Measurements from ENCODE around the gene CENPO. TPM values are rescaled to one million over a fixed set of nuclear protein-coding genes. Genes with fewer than 3 reads are reported as not detected.

CENPO gene
- total and polyA plus RNA-seq, 2 of the 4 experiments (the other 2 are of a cell fraction), result 20.1 to 27.2 TPM

GRCh38 chr2:24853996-24854395 lies 60.8 kb downstream of the CENPO start:
- Histone ChIP-seq H4K5ac (ENCODE audit: low read depth, low read length) (no peak overlapping the region), H3K4me1 (ENCODE audit: control insufficient read depth, insufficient read depth, low read length) (peaks cover 28% of the 10 kb centered on the region), H3K23ac (ENCODE audit: low read depth, low read length) (no peak overlapping the region), H2AFZ (replicated peaks; ENCODE audit: low read length, poor library complexity) (no peak overlapping the region), H4K20me1 (ENCODE audit: insufficient read depth, low read length) (no peaks in the 10 kb centered on the region), H3K9ac (ENCODE audit: low read depth, low read length) (no peak overlapping the region), H3K4me3 (ENCODE audit: insufficient read depth, low read depth, low read length) (no peak overlapping the region), H3K27ac (ENCODE audit: insufficient read depth, low read length) (no peak overlapping the region), H2BK5ac (ENCODE audit: low read depth, low read length, poor library complexity, severe bottlenecking) (no peak overlapping the region), H3K14ac (replicated peaks; ENCODE audit: low read depth, low read length) (0 out of 2 replicates have a peak overlapping the region, but pooled peaks have one; percentile 44), H4K91ac (ENCODE audit: insufficient read depth, low read depth, low read length) (no peak overlapping the region), H2BK20ac (ENCODE audit: low read depth, low read length) (no peak overlapping the region), H3K4me2 (ENCODE audit: low read depth, low read length) (no peak overlapping the region), H3K9me3 (ENCODE audit: control insufficient read depth, insufficient read depth, low read length) (no peaks in the 10 kb centered on the region), H3K36me3 (ENCODE audit: control insufficient read depth, insufficient read depth, low read length) (no peaks in the 10 kb centered on the region; the same call in 1 of the 2 replicates), H2BK120ac (ENCODE audit: low read depth, low read length) (no peak overlapping the region), H4K8ac (ENCODE audit: low read depth in 2 of 2, low read length in 2 of 2) (no peak overlapping the region), H2BK15ac (ENCODE audit: low read depth, low read length) (no peak overlapping the region), H3K56ac (ENCODE audit: extremely low read depth, insufficient read depth, low read length) (no peak overlapping the region), H3K18ac (ENCODE audit: low read depth, low read length) (no peak overlapping the region), H2AK5ac (ENCODE audit: low read depth, low read length) (no peak overlapping the region), H3K4ac (ENCODE audit: low read depth, low read length) (no peak overlapping the region), H3K27me3 (ENCODE audit: control insufficient read depth, insufficient read depth, low read length) (no peaks in the 10 kb centered on the region), H2AK9ac (replicated peaks; ENCODE audit: low read depth, low read length, poor library complexity) (no peak overlapping the region), H3K79me1 (ENCODE audit: low read depth in 1 of 2, low read length in 2 of 2) (peaks cover 0 to 22% of the 10 kb centered on the region in 2 experiments; a peak in 2 of 4 replicates), H3K9me1 (ENCODE audit: insufficient read depth, low read length) (peaks cover 21% of the 10 kb centered on the region)
- no CpG with 5 or more reads among the region's 3 CpGs for WGBS, 2 experiments (ENCODE audit: extremely low coverage in 2 of 2, insufficient read length in 1 of 2)
- dilution Hi-C loops (cut with HindIII; ENCODE audit: low sequenced_read_pairs, unreplicated experiment) (no loop called here), intact Hi-C loops (cut with micrococcal nuclease) (no loop called here), in situ Hi-C loops (cut with MboI; ENCODE audit: low sequenced_read_pairs) (no loop called here)
- peak; percentile 58 for DNase-seq
- CTCF ChIA-PET, result no interaction called here
- TF ChIP-seq USF2 (IDR thresholded peaks at IDR 0.05; ENCODE audit: low read depth, low read length) (no peak), NFE2L2 (IDR thresholded peaks at IDR 0.05; ENCODE audit: low read depth, low read length) (no peak), BHLHE40 (IDR thresholded peaks at IDR 0.05; ENCODE audit: low read depth, low read length) (no peak), FOS (IDR thresholded peaks at IDR 0.05; ENCODE audit: low read depth, low read length) (0 out of 2 replicates have a peak, but pooled peaks have one; percentile 28), CHD1 (IDR thresholded peaks at IDR 0.05; ENCODE audit: low read depth, low read length) (no peak), POLR2A (IDR thresholded peaks at IDR 0.05; ENCODE audit: low read depth, low read length) (no peak), CTCF (conservative IDR thresholded peaks at IDR 0.05; ENCODE audit: low read depth, low read length) (no peak), MAZ (IDR thresholded peaks at IDR 0.05; ENCODE audit: borderline replicate concordance, low read depth, low read length) (no peak)
- no TSS peak for BruUV-seq (replicated peaks)
- no peak for ATAC-seq (ENCODE audit: low read depth)
- POLR2A ChIA-PET (ENCODE audit: unreplicated experiment), result no interaction called here
